ENCODE results near the gene CD48.

The CD48 gene

DNA sequence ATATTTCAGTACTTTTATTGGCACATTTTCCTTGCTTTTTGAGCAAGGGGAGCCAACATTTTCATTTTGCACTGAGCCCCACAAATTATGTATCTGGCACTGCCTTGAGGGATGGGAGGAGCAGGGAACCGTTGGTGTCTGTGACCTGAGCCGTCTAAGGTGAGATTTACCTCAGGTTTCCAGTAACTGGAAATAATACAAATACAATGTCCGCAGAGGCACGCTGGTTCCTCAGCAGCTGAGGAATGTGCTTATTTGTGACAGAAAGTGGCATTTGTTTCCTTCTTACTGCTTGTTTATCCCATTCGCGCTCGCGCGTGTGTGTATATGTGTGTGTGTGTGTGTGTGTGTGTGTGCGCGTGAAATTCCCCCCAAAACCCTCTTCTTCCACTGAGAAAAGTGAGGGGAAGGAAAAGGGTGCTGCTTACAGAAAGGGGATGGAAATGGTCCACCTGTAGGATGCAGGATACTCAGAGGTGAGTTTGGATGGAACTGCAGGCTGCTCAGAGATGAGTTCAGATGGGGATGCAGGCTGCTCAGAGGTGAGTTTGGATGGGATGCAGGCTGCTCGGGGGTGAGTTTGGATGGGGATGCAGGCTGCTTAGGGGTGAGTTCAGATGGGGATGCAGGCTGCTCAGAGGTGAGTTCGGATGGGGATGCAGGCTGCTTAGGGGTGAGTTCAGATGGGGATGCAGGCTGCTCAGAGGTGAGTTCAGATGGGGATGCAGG is 34.6 kb downstream of the CD48 start:
- DNase-seq (ENCODE audit: low spot score), result no peak

DNA sequence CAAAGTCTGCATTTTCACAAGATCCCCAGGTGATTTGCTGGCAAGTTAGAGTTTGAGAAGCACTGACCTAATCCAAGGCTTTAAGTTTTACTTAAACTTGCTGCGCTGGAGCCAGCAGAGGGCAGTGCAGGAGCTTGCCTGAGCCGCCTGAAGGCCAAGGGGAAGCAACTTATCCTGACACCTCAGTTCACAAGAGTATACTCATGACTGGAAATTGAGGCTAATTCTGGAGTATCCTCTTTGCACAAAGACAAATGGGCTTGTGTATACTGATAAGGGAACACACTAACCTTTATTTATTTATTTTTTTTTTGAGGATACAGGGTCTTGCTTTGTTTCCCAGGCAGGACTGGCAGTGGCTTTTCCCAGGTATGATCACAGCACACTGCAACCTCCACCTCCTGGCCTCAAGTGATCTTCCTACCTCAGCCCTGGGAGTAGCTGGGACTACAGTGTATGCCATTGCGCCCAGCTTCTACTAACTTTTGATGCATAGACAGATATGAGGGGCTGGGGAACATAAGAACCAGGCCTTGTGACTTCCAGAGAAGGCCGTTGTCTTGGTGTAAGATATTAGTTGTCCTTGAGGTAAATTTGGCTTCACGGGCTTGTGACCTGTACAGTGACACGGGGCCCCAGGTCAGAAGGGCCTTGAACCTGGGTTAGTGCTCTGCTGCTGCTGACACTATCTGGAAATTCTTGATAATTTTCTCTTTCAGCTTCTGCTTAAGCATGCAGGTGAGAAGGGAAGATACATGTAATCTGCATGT is 35.8 kb downstream of the CD48 start:
- DNase-seq (ENCODE audit: low spot score), result peak; percentile 79

DNA sequence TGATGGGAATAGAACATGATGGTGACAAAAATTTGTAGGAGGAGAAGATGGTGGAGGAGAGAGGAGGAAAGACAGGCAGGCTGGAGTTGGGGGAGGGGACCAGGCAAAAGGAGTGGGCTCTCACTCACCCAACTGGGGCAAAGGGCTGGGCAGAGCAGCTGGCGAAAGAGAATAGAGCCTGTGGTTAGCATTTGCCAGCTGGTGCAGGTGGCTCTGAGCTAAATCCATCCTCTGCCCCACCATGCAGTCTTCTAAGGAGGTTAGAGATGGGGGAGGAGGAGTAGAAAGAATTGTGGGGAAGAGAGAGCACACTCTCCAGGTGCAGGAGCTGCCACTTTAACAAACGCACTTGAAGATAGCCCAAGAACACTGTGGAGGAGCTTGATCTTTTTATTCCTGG is 37.2 kb downstream of the CD48 start:
- no peak for DNase-seq (ENCODE audit: low spot score)

- DNase-seq (ENCODE audit: low spot score), result no peak
Measured at GRCh38 chr1:160672789-160673695, 38.6 kb downstream of the CD48 start.

- DNase-seq (ENCODE audit: low spot score), result no peak
Measured at GRCh38 chr1:160671603-160672517, 39.8 kb downstream of the CD48 start.

DNA sequence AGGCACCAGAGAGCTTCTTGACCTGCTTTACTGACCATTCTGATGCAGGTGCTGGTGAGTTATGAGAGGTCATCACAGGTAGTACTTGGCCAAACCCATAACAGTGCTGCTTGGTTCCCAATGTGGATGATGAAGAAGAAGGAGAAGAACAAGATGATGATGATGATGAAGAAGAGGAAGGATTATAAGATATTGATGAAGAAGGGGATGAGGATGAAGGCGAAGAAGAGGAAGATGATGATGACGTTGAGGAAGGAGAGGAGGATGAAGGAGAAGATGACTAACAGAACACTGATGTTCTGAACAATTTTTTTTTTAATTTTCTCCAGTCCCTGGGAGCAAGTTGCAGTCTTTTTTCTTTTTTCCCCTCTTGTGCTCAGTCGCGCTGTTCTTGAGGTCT is 40.9 kb downstream of the CD48 start:
- no peak for DNase-seq (ENCODE audit: low spot score)

DNA sequence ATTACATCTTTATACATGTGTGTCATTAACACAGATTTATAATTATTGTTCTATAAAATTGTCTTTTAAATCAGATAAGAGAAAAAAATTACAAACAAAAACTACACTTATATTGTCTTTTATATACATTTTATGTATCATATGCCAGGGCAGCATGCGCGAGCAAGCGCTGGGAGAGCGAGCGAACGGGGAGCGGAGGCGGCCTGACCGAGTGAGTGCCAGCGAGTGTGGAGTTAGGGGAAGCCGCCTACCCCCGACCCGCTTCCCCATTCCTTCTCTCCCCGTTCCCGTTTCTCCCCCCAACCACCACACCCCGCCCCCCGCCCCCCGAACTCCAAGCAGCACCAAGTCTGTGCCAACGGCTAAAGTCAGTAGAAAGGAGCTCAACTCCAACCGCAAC is 41.8 kb downstream of the CD48 start:
- DNase-seq (ENCODE audit: low spot score), result no peak

GRCh38 chr1:160669276-160669675 is 42.3 kb downstream of the CD48 start:
- DNase-seq (ENCODE audit: low spot score), result no peak

DNA sequence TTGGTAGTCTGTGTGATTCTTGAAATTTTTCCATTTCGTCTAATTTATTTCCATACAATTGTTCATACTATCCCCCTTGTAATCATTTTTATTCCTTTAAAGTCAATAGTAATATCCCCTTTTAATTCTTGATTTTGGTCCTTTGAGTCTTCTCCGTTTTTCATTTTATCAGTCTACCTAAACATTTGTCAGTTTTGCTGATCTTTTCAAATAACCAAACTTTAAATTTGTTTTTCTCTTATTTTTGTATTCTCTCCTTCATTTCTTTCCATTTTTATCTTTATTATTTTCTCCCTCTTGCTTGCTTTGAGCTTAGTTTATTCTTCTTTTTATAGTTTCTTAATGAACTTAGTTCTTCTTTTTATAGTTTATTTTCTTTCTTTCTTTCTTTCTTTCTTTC is 43.7 kb downstream of the CD48 start:
- no peak for DNase-seq (ENCODE audit: low spot score)

DNA sequence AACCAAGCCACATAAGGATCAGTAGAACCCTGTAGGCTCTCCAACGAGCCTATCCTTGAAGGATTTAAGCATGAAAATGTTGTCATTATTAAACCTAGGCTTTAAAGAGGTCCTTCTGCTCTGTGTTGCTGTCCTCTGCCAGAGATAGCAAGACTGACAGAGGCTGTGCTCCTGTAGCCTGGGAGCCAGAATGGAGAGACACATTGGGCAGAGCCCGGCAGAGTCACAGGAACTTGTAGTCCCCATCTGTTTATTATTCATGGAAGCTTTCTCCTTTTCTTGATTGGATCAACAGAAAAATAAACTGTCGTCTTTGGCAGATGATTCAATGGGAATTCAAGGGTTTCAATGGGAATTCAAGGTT is 45.6 kb downstream of the CD48 start:
- DNase-seq (ENCODE audit: low spot score), result no peak

DNA sequence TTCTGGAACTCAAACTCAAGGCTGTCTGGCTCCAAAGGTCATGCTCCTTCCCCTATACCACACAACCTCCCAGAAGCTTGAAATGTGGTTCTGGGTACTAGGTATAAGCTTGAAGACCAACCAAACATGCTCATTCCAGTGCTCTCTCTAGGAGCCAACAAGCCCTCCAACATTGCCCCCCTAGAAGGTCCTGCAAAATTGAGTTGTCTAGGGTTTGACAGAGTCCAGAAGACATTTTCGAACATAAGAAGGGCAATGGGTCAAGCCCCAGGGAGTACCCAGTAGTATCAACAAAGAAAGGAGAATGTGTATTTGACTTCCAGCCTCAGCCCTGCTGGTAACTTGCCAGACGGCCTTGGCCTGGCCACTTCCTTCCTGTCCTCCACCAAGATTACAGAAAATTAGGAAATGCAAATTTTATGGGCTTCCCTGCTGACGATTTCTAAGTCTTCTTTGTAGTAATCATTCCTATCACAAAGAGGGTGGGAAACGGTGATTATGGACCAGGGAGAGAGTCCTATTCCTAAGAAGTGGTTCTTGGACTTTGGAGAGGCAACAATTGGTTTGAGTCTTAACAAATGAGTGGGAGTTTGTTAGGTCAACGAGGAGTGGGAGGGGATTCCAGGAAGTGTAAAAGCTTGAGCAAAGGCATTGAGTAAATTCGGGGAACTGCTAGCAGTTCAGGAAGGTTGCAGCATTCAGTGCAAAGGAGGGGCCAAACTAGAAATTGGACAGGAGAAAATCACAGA is 46.1 kb downstream of the CD48 start:
- DNase-seq (ENCODE audit: low spot score), result no peak

- DNase-seq (ENCODE audit: low spot score), result no peak
Measured at GRCh38 chr1:160664573-160665051, 47.0 kb downstream of the CD48 start.

GRCh38 chr1:160662910-160663309 is 48.7 kb downstream of the CD48 start:
- no peak for DNase-seq (ENCODE audit: low spot score)

GRCh38 chr1:160659566-160659965 is 52.1 kb downstream of the CD48 start:
- no peak for DNase-seq (ENCODE audit: low spot score)

DNA sequence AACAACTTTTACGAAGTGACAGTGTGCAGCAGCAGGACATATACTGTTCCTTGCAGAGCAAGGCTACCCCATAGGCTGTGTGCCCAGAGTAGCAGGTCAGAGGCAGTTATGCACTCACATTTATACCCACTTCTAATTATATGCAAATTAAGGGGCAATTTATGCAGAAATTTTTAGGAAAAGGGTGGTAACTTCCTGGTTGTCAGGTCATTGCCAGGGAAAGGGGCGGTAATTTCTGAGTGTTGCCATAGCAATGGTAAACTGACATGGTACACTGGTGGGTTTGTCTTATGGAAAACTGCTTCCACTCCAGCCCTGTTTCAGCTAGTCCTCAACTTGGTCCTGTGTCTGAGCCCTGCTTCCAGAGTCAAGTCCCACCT is 52.8 kb downstream of the CD48 start:
- DNase-seq (ENCODE audit: low spot score), result no peak

GRCh38 chr1:160658162-160658813 is 53.3 kb downstream of the CD48 start:
- DNase-seq (ENCODE audit: low spot score), result no peak

- no peak for DNase-seq (ENCODE audit: low spot score)
Measured at GRCh38 chr1:160657250-160657781, 54.3 kb downstream of the CD48 start.

DNA sequence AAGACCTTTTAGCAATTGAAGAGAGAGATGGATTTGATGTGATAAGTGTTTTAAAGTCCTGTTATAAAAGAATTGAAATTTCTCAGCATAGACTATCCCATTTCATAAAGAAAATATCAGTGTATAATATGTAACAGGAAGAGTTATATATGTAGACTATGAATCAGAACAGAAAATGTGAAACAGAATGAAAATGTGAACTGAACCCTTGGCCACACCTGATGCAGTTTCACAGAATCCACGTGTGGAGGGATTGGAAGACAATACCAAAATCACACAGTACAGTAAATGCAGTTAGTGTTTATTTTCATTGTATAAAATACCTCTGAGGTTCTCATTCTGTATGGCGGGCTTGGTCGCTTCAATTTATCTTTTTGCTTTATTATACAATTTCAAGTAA is 54.9 kb downstream of the CD48 start:
- DNase-seq (ENCODE audit: low spot score), result no peak

DNA sequence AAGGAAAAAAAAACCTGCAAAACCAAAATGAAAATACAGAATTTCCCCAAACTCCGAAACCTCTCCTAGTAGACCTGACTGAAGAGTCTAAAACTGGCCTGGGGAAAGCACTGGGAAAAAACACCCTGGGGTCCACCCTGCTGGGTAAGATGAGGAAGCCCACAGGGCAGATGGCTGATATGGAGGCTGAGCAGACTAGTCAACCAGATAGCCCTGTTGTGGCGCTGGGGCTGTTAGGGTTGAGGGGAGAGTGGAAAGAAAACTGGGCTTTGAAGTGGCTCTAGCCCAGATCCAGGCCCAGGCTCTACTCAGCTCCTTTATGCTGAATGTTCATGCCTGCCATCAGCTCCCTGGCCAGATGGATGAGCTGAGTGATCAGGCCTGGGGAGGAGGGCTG is 58.0 kb downstream of the CD48 start:
- no peak for DNase-seq (ENCODE audit: low spot score)

All from GM03348 (cell line).